Measurements from ENCODE around the gene SLC22A3. TPM values are rescaled to one million over a fixed set of nuclear protein-coding genes. Genes with fewer than 3 reads are reported as not detected.

The SLC22A3 gene
- total RNA-seq, 1 donor from 2014 or later: 1.7 TPM

GRCh38 chr6:160379466-160379865 lies 31.3 kb downstream of the SLC22A3 start:
- TF ChIP-seq CTCF (IDR thresholded peaks at IDR 0.05; ENCODE audit: unreplicated experiment): no peak
- no peaks in the 10 kb centered on the region for H3K36me3 Mint-ChIP-seq (ENCODE audit: insufficient read depth)
- H3K27ac Mint-ChIP-seq: no peak overlapping the region
- peaks cover 8% of the 10 kb centered on the region for H3K9me3 Mint-ChIP-seq (ENCODE audit: low read depth)
- no peak for DNase-seq (ENCODE audit: low spot score, unreplicated experiment)
- no peaks in the 10 kb centered on the region for H3K4me1 Mint-ChIP-seq (ENCODE audit: low read depth)
- no peak overlapping the region for H3K4me3 Mint-ChIP-seq (ENCODE audit: low read depth)
- H3K27me3 Mint-ChIP-seq: no peaks in the 10 kb centered on the region

GRCh38 chr6:160382946-160383345 lies 34.8 kb downstream of the SLC22A3 start:
- H3K36me3 Mint-ChIP-seq (ENCODE audit: insufficient read depth): no peaks in the 10 kb centered on the region
- DNase-seq (ENCODE audit: low spot score, unreplicated experiment): no peak
- no peak overlapping the region for H3K4me3 Mint-ChIP-seq (ENCODE audit: low read depth)
- no peaks in the 10 kb centered on the region for H3K4me1 Mint-ChIP-seq (ENCODE audit: low read depth)
- H3K27me3 Mint-ChIP-seq: peaks cover 10% of the 10 kb centered on the region
- TF ChIP-seq CTCF (IDR thresholded peaks at IDR 0.05; ENCODE audit: unreplicated experiment): no peak
- no peak overlapping the region for H3K27ac Mint-ChIP-seq
- H3K9me3 Mint-ChIP-seq (ENCODE audit: low read depth): peaks cover 8% of the 10 kb centered on the region

GRCh38 chr6:160386869-160387530 lies 38.8 kb downstream of the SLC22A3 start:
- H3K36me3 Mint-ChIP-seq (ENCODE audit: insufficient read depth): no peaks in the 10 kb centered on the region
- TF ChIP-seq CTCF (IDR thresholded peaks at IDR 0.05; ENCODE audit: unreplicated experiment): no peak
- no peak overlapping the region for H3K27ac Mint-ChIP-seq
- no peak overlapping the region for H3K4me3 Mint-ChIP-seq (ENCODE audit: low read depth)
- DNase-seq (ENCODE audit: low spot score, unreplicated experiment): no peak
- H3K9me3 Mint-ChIP-seq (ENCODE audit: low read depth): peaks cover 8% of the 10 kb centered on the region
- H3K27me3 Mint-ChIP-seq: peaks cover 10% of the 10 kb centered on the region
- no peaks in the 10 kb centered on the region for H3K4me1 Mint-ChIP-seq (ENCODE audit: low read depth)

GRCh38 chr6:160387916-160388643 lies 39.9 kb downstream of the SLC22A3 start:
- Mint-ChIP-seq H3K4me3 (ENCODE audit: low read depth) (no peak overlapping the region), H3K36me3 (ENCODE audit: insufficient read depth) (no peaks in the 10 kb centered on the region), H3K27me3 (peaks cover 10% of the 10 kb centered on the region), H3K4me1 (ENCODE audit: low read depth) (no peaks in the 10 kb centered on the region), H3K27ac (no peak overlapping the region), H3K9me3 (ENCODE audit: low read depth) (peaks cover 3% of the 10 kb centered on the region)
- TF ChIP-seq CTCF (IDR thresholded peaks at IDR 0.05; ENCODE audit: unreplicated experiment): no peak
- DNase-seq (ENCODE audit: low spot score, unreplicated experiment): no peak

- Mint-ChIP-seq H3K4me3 (ENCODE audit: low read depth) (no peak overlapping the region), H3K27ac (no peak overlapping the region), H3K4me1 (ENCODE audit: low read depth) (peaks cover 2% of the 10 kb centered on the region), H3K36me3 (ENCODE audit: insufficient read depth) (no peaks in the 10 kb centered on the region), H3K9me3 (ENCODE audit: low read depth) (peaks cover 4% of the 10 kb centered on the region), H3K27me3 (peaks cover 10% of the 10 kb centered on the region)
- DNase-seq (ENCODE audit: low spot score, unreplicated experiment): no peak
- no peak for TF ChIP-seq CTCF (IDR thresholded peaks at IDR 0.05; ENCODE audit: unreplicated experiment)
Observed at GRCh38 chr6:160388922-160389321, 40.7 kb downstream of the SLC22A3 start.

All from progenitor cell of endocrine pancreas (in vitro differentiated cells).